Activated CD4-positive, alpha-beta T cell treated with anti-CD3 and anti-CD28 coated beads, Interleukin-2, amount 10 ng/mL, durations not matched to agents 7 days and 5 days (primary cell): ENCODE results near the gene NTPCR. TPM values are rescaled to one million over a fixed set of nuclear protein-coding genes. Genes with fewer than 3 reads are reported as not detected.
"Not testable (repeated sequence)": the region's sequence is repeated elsewhere in the genome, so short reads cannot be mapped to it uniquely, and the experiment has no call there.

Source experiments
- CTCF ChIA-PET: fragments of 350-600 bp; sonication (Branson Sonifier 250); formaldehyde crosslinking; loops from one replicate; lab custom pipeline; 2021; ENCODE audit warnings: antibody characterized with exemption; lab: Charles Lee
- POLR2A ChIA-PET: fragments of 350-600 bp; sonication (Branson Sonifier 250); formaldehyde crosslinking; loops from one replicate; lab custom pipeline; 2021; ENCODE audit warnings: antibody characterized with exemption; lab: Charles Lee
- DNase-seq: peaks from one replicate; pipeline ENCODE4 v3.0.0-alpha.2; 2020
- H3K27ac Mint-ChIP-seq: one replicate; pipeline ENCODE4 v1.8.0; 2021; ENCODE audit warnings: mild to moderate bottlenecking, moderate library complexity, mixed read lengths
- H3K27me3 Mint-ChIP-seq: one replicate; pipeline ENCODE4 v1.8.0; 2021; ENCODE audit warnings: mixed read lengths
- H3K36me3 Mint-ChIP-seq: one replicate; pipeline ENCODE4 v1.8.0; 2021; ENCODE audit warnings: low read depth, mixed read lengths
- H3K4me1 Mint-ChIP-seq: one replicate; pipeline ENCODE4 v1.8.0; 2021; ENCODE audit warnings: mixed read lengths
- H3K4me3 Mint-ChIP-seq: one replicate; pipeline ENCODE4 v1.8.0; 2021; ENCODE audit warnings: mild to moderate bottlenecking, moderate library complexity, mixed read lengths
- H3K9me3 Mint-ChIP-seq: one replicate; pipeline ENCODE4 v1.8.0; 2021; ENCODE audit warnings: mixed read lengths
- total RNA-seq, 2 experiments: library from RNA; stranded (reverse); gene quantifications; one replicate each; pipeline ENCODE4 v1.2.3, GENCODE V29; 2021

The NTPCR gene
- total RNA-seq, 2 experiments from 2014 or later: 36.9 to 45.8 TPM

- ChIA-PET POLR2A (no interaction called here), CTCF (no interaction called here)
- DNase-seq: no peak
- H3K27me3 Mint-ChIP-seq: no peaks in the 10 kb centered on the region
- H3K4me1 Mint-ChIP-seq: no peaks in the 10 kb centered on the region
- H3K36me3 Mint-ChIP-seq: peaks cover 73% of the 10 kb centered on the region
- no peak overlapping the region for H3K4me3 Mint-ChIP-seq
- no peak overlapping the region for H3K27ac Mint-ChIP-seq
- H3K9me3 Mint-ChIP-seq: peaks cover 16% of the 10 kb centered on the region
These were observed 44.8 kb downstream of the NTPCR start for GRCh38 chr1:232995189-232995588.

DNA sequence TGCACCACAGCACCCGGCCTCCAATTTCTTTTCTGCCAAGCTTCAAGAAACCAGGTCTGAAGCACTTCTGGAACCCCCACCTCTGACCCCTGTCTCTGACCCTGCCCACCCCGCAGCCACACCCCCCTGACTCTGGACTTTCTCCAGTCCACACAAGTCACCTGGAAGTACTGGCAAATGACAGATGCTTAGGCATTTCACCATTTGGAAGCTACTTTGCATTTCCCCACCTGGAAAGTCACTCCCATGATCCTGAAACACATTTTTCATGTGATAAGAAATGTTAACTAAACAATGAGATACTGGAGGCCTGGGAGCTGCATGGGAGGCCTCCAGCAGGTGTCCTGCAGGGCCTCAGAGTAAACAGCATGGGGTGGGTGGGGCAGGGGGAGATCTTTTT is 45.7 kb downstream of the NTPCR start:
- Mint-ChIP-seq H3K9me3 (peaks cover 16% of the 10 kb centered on the region), H3K27me3 (no peaks in the 10 kb centered on the region), H3K36me3 (peaks cover 75% of the 10 kb centered on the region), H3K4me1 (no peaks in the 10 kb centered on the region), H3K4me3 (no peak overlapping the region), H3K27ac (no peak overlapping the region)
- no peak for DNase-seq
- ChIA-PET POLR2A (no interaction called here), CTCF (no interaction called here)

- peaks cover 57% of the 10 kb centered on the region for H3K36me3 Mint-ChIP-seq
- DNase-seq: no peak
- no peaks in the 10 kb centered on the region for H3K4me1 Mint-ChIP-seq
- H3K4me3 Mint-ChIP-seq: no peak overlapping the region
- peaks cover 15% of the 10 kb centered on the region for H3K9me3 Mint-ChIP-seq
- no peaks in the 10 kb centered on the region for H3K27me3 Mint-ChIP-seq
- H3K27ac Mint-ChIP-seq: no peak overlapping the region
- ChIA-PET CTCF (interaction anchor here (1.5 kb wide), 1 partner anchor 12 kb away, joined by 3 read pairs; no protein-coding TSS in a partner anchor), POLR2A (no interaction called here)
These were observed 47.7 kb downstream of the NTPCR start for GRCh38 chr1:232998138-232998537.

DNA sequence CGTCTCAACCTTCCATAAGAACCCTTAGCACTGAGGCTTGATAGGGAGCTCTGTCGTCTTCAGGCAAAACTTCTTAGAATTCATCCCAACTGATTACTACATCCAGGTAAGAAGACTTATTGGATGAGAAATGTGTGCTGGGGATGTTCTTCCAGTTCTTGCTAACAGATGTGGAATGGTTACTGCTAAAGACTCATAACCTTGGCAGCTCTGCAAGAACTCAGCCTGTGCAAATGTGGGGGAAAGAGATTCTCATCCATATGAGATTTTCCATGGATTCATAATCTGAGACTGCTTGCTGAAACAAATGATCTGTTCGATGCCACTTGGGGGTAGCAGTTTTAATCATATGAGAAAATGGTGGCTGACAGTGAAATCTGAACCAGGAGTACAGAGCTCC is 48.2 kb downstream of the NTPCR start:
- no peak for DNase-seq
- POLR2A ChIA-PET: no interaction called here
- H3K27ac Mint-ChIP-seq: no peak overlapping the region
- CTCF ChIA-PET: interaction anchor here (0.6 to 1.5 kb wide), 3 partner anchors 11 to 216 kb away, joined by 3 read pairs; no protein-coding TSS in a partner anchor
- H3K36me3 Mint-ChIP-seq: peaks cover 54% of the 10 kb centered on the region
- peaks cover 12% of the 10 kb centered on the region for H3K9me3 Mint-ChIP-seq
- H3K27me3 Mint-ChIP-seq: no peaks in the 10 kb centered on the region
- H3K4me1 Mint-ChIP-seq: no peaks in the 10 kb centered on the region
- H3K4me3 Mint-ChIP-seq: no peak overlapping the region

DNA sequence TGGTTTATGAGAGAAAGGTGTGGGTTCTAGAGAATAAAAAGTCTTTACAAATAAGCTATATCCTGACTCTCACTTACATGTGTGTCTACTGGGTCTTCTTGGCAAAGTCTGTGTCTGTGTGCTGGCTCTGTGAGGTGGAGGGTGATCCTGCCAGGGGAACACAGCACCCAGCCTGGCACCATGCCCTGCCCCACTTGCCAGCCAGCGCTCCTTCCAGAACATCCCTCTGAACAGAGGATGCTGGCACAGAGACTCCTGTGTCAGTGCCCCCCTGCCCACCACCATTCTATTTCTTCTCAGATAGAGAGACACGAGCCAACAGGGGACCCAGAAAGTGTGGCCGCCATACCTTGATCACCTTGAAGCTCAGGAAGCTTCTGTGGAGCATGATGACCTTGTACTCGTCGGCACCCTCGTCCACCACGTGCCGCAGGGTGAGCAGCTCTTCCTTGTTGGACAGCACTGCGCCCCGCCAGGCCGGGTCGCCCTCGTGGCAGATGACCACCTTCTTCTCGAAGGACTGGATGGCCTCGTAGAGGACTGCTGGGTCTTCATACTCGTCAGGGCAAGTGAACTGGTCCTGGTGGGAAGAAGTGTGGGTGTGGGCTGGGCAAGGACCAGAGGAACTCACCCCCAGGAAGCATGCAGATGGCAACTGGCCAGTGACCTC is 49.7 kb downstream of the NTPCR start:
- Mint-ChIP-seq H3K27me3 (no peaks in the 10 kb centered on the region), H3K36me3 (peaks cover 40% of the 10 kb centered on the region), H3K4me1 (no peaks in the 10 kb centered on the region), H3K4me3 (no peak overlapping the region), H3K9me3 (peaks cover 5% of the 10 kb centered on the region), H3K27ac (no peak overlapping the region)
- ChIA-PET CTCF (interaction anchor here (0.7 to 1.3 kb wide), 3 partner anchors 10 to 47 kb away, joined by 3 read pairs; no protein-coding TSS in a partner anchor), POLR2A (no interaction called here)
- DNase-seq: no peak

- POLR2A ChIA-PET, H3K27me3 Mint-ChIP-seq, DNase-seq, H3K9me3 Mint-ChIP-seq, CTCF ChIA-PET, H3K4me3 Mint-ChIP-seq, H3K27ac Mint-ChIP-seq, H3K4me1 Mint-ChIP-seq: not testable (repeated sequence)
- H3K36me3 Mint-ChIP-seq: peaks cover 16% of the 10 kb centered on the region
These were observed 53.2 kb downstream of the NTPCR start for GRCh38 chr1:233003638-233004037.

- H3K27ac Mint-ChIP-seq: no peak overlapping the region
- peaks cover 5% of the 10 kb centered on the region for H3K9me3 Mint-ChIP-seq
- POLR2A ChIA-PET: no interaction called here
- H3K4me3 Mint-ChIP-seq: no peak overlapping the region
- H3K27me3 Mint-ChIP-seq: no peaks in the 10 kb centered on the region
- peaks cover 11% of the 10 kb centered on the region for H3K36me3 Mint-ChIP-seq
- no peaks in the 10 kb centered on the region for H3K4me1 Mint-ChIP-seq
- CTCF ChIA-PET: no interaction called here
- no peak for DNase-seq
These were observed 54.0 kb downstream of the NTPCR start for GRCh38 chr1:233004451-233004850.

- no peak for DNase-seq
- Mint-ChIP-seq H3K27ac (no peak overlapping the region), H3K27me3 (no peaks in the 10 kb centered on the region), H3K4me3 (no peak overlapping the region), H3K36me3 (peaks cover 5% of the 10 kb centered on the region), H3K9me3 (peaks cover 5% of the 10 kb centered on the region), H3K4me1 (no peaks in the 10 kb centered on the region)
- ChIA-PET CTCF (interaction anchor here (0.9 kb wide), 1 partner anchor 20 kb away, joined by 6 read pairs; no protein-coding TSS in a partner anchor), POLR2A (no interaction called here)
These were observed 54.7 kb downstream of the NTPCR start for GRCh38 chr1:233005156-233005555.

DNA sequence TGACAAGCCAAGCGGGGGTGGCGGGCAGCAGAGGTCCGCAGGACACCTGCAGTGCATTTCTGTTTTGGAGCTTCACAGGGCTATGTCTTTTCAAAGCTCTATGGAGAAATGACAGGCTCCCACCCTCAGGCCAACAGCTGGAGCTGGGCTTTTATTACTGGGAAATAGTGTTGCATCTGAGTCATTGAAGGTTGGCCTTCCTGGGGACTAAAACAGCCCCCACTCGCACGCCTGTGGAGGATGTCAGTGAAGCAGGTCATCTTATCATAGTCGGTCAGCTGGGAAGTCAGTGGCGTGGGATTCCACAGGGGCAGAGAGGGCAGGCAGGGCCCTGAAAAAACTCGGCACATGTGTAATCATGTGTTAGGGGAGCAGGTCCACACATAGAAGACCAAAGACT is 55.3 kb downstream of the NTPCR start:
- H3K27ac Mint-ChIP-seq: no peak overlapping the region
- peaks cover 5% of the 10 kb centered on the region for H3K9me3 Mint-ChIP-seq

DNA sequence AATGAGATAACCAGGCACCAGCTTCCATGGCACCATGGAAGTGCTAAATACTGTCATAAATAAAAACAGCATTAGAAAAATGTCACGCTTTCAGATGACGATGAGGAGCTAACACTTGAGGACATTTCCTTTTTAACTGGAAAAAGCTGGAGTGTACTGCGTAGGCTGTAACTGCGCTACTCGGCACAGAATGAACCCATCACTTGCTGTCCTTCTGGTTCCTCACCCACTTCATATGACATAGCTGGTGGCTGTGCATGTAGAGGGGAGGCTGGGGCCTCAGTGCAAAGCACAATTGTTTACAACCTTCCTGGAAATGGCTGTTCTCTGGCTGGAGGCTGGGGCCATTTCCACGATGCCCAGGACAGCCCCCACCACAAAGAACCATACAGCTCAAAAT is 55.7 kb downstream of the NTPCR start:
- Mint-ChIP-seq H3K4me3 (no peak overlapping the region), H3K27me3 (no peaks in the 10 kb centered on the region), H3K9me3 (peaks cover 5% of the 10 kb centered on the region), H3K27ac (no peak overlapping the region), H3K36me3 (peaks cover 2% of the 10 kb centered on the region), H3K4me1 (peaks cover 2% of the 10 kb centered on the region)
- DNase-seq: no peak
- POLR2A ChIA-PET: no interaction called here
- CTCF ChIA-PET: interaction anchor here (0.9 to 1.4 kb wide), 2 partner anchors 15 to 19 kb away, joined by 4 to 6 read pairs; no protein-coding TSS in a partner anchor

More for the DNA sequence above, 55.3 kb downstream of the NTPCR start:
- H3K4me1 Mint-ChIP-seq: peaks cover 2% of the 10 kb centered on the region
- no peaks in the 10 kb centered on the region for H3K27me3 Mint-ChIP-seq
- H3K36me3 Mint-ChIP-seq: peaks cover 3% of the 10 kb centered on the region
- ChIA-PET POLR2A (no interaction called here), CTCF (interaction anchor here (0.9 to 1.4 kb wide), 2 partner anchors 15 to 20 kb away, joined by 4 to 6 read pairs; no protein-coding TSS in a partner anchor)
- H3K4me3 Mint-ChIP-seq: no peak overlapping the region
- no peak for DNase-seq

DNA sequence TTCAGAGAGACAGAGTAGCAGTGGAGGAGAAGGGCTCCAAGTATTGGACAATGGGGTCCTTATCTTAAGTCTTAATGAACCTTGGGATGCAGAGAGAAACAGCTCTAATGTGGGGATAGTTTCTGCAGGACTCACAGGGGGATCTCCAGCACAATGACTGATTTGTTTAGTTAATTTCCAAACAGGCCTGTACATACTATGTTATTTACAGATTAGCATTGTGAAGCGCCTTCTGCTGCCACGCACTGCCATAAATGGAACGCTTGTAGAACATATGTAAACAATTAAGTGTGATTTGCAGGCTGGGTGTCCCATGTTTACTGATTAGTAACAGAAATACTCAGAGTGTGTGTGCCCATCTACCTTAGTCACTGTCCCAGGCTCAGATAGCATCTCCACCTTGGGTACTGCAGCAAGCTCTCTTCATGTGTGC is 56.1 kb downstream of the NTPCR start:
- peaks cover 2% of the 10 kb centered on the region for H3K36me3 Mint-ChIP-seq
- H3K27me3 Mint-ChIP-seq: no peaks in the 10 kb centered on the region
- H3K4me1 Mint-ChIP-seq: peaks cover 2% of the 10 kb centered on the region
- DNase-seq: no peak
- no peak overlapping the region for H3K27ac Mint-ChIP-seq
- ChIA-PET CTCF (interaction anchor here (1.4 kb wide), 1 partner anchor 16 kb away, joined by 4 read pairs; no protein-coding TSS in a partner anchor), POLR2A (no interaction called here)
- H3K9me3 Mint-ChIP-seq: peaks cover 5% of the 10 kb centered on the region
- no peak overlapping the region for H3K4me3 Mint-ChIP-seq

GRCh38 chr1:233010146-233010545 is 59.7 kb downstream of the NTPCR start:
- DNase-seq: no peak
- H3K4me1 Mint-ChIP-seq: peaks cover 2% of the 10 kb centered on the region
- H3K27ac Mint-ChIP-seq: no peak overlapping the region
- H3K4me3 Mint-ChIP-seq: no peak overlapping the region
- H3K9me3 Mint-ChIP-seq: no peaks in the 10 kb centered on the region
- CTCF ChIA-PET: interaction anchor here (1.2 to 1.7 kb wide), 2 partner anchors 10 to 12 kb away, joined by 3 read pairs; no protein-coding TSS in a partner anchor
- no peaks in the 10 kb centered on the region for H3K27me3 Mint-ChIP-seq
- peaks cover 20% of the 10 kb centered on the region for H3K36me3 Mint-ChIP-seq
- POLR2A ChIA-PET: no interaction called here

GRCh38 chr1:233012021-233012420 is 61.6 kb downstream of the NTPCR start:
- no peaks in the 10 kb centered on the region for H3K27me3 Mint-ChIP-seq
- no peaks in the 10 kb centered on the region for H3K9me3 Mint-ChIP-seq
- CTCF ChIA-PET: interaction anchor here (1.5 kb wide), 1 partner anchor 11 kb away, joined by 3 read pairs; no protein-coding TSS in a partner anchor
- POLR2A ChIA-PET: no interaction called here
- no peak for DNase-seq
- no peak overlapping the region for H3K4me3 Mint-ChIP-seq
- H3K4me1 Mint-ChIP-seq: peaks cover 6% of the 10 kb centered on the region
- peaks cover 20% of the 10 kb centered on the region for H3K36me3 Mint-ChIP-seq
- no peak overlapping the region for H3K27ac Mint-ChIP-seq
